ENCODE measurements around the gene BCL2L1.

BCL2L1 gene

GRCh38 chr20:31705191-31705590 is 17.5 kb downstream of the BCL2L1 start:
- in situ Hi-C loops (cut with HindIII; ENCODE audit: low pct_ligation_motif_present, low sequenced_read_pairs): no loop called here
- no peak for DNase-seq
- H3K27ac ChIP-seq: no peak overlapping the region
- no peak overlapping the region for H3K4me3 ChIP-seq (ENCODE audit: low read depth, low read length)
- peaks cover 36% of the 10 kb centered on the region for H3K36me3 ChIP-seq (replicated peaks)
- no peak for TF ChIP-seq CTCF (IDR thresholded peaks at IDR 0.05; ENCODE audit: low read depth, low read length, missing control alignments)
- no peaks in the 10 kb centered on the region for H3K27me3 ChIP-seq (replicated peaks)

- peak; percentile 52 for DNase-seq
- no peak overlapping the region for H3K4me3 ChIP-seq (ENCODE audit: low read depth, low read length)
- H3K36me3 ChIP-seq (replicated peaks): peaks cover 39% of the 10 kb centered on the region
- no peak for TF ChIP-seq CTCF (IDR thresholded peaks at IDR 0.05; ENCODE audit: low read depth, low read length, missing control alignments)
- peak overlapping the region; percentile 20 for H3K27ac ChIP-seq
- in situ Hi-C loops (cut with HindIII; ENCODE audit: low pct_ligation_motif_present, low sequenced_read_pairs): no loop called here
- no peaks in the 10 kb centered on the region for H3K27me3 ChIP-seq (replicated peaks)
Measured at GRCh38 chr20:31704225-31705119, 18.2 kb downstream of the BCL2L1 start.

GRCh38 chr20:31701591-31701990 is 21.1 kb downstream of the BCL2L1 start:
- in situ Hi-C loops (cut with HindIII; ENCODE audit: low pct_ligation_motif_present, low sequenced_read_pairs): no loop called here
- peaks cover 20% of the 10 kb centered on the region for H3K36me3 ChIP-seq (replicated peaks)
- H3K4me3 ChIP-seq (ENCODE audit: low read depth, low read length): no peak overlapping the region
- H3K27me3 ChIP-seq (replicated peaks): no peaks in the 10 kb centered on the region
- no peak for TF ChIP-seq CTCF (IDR thresholded peaks at IDR 0.05; ENCODE audit: low read depth, low read length, missing control alignments)
- no peak for DNase-seq
- H3K27ac ChIP-seq: no peak overlapping the region

- no peaks in the 10 kb centered on the region for H3K27me3 ChIP-seq (replicated peaks)
- no peak for DNase-seq
- TF ChIP-seq CTCF (IDR thresholded peaks at IDR 0.05; ENCODE audit: low read depth, low read length, missing control alignments): no peak
- H3K27ac ChIP-seq: no peak overlapping the region
- H3K36me3 ChIP-seq (replicated peaks): peaks cover 14% of the 10 kb centered on the region
- in situ Hi-C loops (cut with HindIII; ENCODE audit: low pct_ligation_motif_present, low sequenced_read_pairs): no loop called here
- H3K4me3 ChIP-seq (ENCODE audit: low read depth, low read length): no peak overlapping the region
Measured at GRCh38 chr20:31700747-31701146, 21.9 kb downstream of the BCL2L1 start.

DNA sequence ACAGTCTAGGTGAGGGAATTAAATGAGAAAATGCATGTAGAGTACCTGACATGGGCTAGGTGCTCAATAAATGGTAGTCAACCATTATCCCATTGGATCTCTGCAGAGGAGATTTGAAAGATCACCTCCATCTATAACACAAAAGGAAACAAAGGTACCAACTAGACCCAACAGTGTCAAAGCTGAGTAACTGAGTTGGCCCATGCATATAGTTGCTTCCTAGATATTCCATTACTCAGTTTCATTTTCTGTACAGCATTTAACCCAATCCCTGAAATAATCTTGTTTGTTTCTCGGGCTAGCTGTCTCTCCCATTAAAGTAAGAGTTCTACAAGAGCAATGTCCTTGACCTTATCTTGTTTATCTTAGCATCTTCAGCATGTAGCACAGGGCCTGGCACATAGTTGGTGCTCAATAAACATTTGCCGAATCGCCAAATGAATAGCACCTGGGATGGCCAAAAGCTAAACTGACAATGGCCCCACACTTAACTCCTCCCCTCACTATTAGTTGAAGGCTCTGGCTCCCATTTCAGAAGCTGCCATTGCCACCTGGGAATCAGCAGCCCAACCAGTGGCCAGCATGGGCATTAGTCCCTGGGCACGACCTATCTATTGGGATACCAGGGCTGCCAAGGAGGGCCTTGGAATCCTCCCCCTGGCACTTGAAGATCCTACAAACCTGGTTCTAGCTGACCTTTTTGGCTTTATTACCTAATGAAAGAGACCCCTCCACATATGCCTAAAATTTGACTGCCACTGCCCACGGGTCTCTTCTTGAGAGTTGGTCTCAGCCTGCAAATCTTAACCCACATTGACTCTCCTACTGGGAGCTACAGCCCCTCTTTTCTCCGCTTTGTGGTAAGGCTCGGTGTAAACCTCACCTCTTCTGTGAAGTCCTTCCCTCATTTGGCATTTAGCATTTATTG is 22.6 kb downstream of the BCL2L1 start:
- in situ Hi-C loops (cut with HindIII; ENCODE audit: low pct_ligation_motif_present, low sequenced_read_pairs): no loop called here
- DNase-seq: no peak
- no peaks in the 10 kb centered on the region for H3K27me3 ChIP-seq (replicated peaks)
- H3K36me3 ChIP-seq (replicated peaks): peaks cover 11% of the 10 kb centered on the region
- TF ChIP-seq CTCF (IDR thresholded peaks at IDR 0.05; ENCODE audit: low read depth, low read length, missing control alignments): no peak
- peak overlapping the region; percentile 81 for H3K27ac ChIP-seq
- no peak overlapping the region for H3K4me3 ChIP-seq (ENCODE audit: low read depth, low read length)

All from brain microvascular endothelial cell (primary cell).